Effector CD4-positive, alpha-beta T cell (primary cell): ENCODE data around the gene MDN1.

Experiments
- DNase-seq: peaks from one replicate; pipeline ENCODE4 v3.0.0-alpha.2; 2020

The MDN1 gene

DNA sequence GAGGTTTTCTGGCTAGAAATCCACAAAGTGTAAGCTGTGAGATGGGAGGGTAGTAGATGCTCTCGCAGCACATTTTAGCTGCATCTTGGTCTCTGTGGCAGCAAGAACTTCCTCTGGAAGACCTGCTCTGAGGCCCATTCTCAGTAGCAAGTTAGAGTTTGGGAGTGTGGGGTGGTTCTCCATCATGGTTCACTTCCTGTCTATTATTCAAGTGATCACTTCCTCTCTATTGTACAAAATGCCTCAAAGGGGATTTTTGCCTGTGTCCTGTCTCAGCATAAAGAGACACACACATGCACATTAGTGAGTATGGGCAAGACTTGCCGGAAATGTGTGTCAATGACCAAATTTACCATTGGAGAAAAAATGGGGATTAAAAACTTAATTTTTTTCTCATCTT lies 223.5 kb downstream of the MDN1 start:
- no peak for DNase-seq
